Peyer's patch (tissue), 4 donors: ENCODE data around the gene PLEKHA1.

Source experiments
- POLR2A ChIP-seq, 2 donors: fragments of 450-650 bp; IDR thresholded peaks; one replicate each; pipeline ENCODE4 v1.5.1; 2017; ENCODE audit warnings: antibody characterized with exemption in 2 of 2, mild to moderate bottlenecking in 2 of 2, moderate library complexity in 2 of 2
- TF ChIP-seq, protein P1 (sequence below), 6 experiments: fragments of 450-650 bp in 4 of 6; fragments of 200-600 bp in 2 of 6; sonication (generic) in 1 of 6; IDR thresholded peaks; one replicate each; pipeline ENCODE4 v1.5.1; 2017 to 2019; ENCODE audit warnings: antibody characterized with exemption in 6 of 6, mild to moderate bottlenecking in 3 of 6, moderate library complexity in 1 of 6

DNA sequence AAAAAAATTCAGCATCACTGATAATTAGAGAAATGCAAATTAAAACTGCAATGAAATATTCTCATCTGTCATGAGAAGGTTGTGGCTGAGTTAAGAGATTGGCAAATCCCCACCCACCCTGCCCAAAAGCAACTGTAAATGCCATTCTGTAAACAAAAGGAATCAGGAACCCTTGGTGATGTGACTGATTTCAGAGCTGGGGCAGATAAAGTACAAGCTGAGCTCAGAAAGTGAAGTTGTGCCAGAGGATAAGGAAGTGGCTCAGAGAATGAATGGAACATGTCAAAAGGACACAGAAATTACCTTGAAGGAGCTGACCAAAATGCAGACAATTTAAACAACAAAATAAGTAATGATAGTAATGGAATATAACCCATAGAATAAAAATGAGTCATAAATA, 47.2 kb downstream of the PLEKHA1 start:
- TF ChIP-seq, protein P1, sequence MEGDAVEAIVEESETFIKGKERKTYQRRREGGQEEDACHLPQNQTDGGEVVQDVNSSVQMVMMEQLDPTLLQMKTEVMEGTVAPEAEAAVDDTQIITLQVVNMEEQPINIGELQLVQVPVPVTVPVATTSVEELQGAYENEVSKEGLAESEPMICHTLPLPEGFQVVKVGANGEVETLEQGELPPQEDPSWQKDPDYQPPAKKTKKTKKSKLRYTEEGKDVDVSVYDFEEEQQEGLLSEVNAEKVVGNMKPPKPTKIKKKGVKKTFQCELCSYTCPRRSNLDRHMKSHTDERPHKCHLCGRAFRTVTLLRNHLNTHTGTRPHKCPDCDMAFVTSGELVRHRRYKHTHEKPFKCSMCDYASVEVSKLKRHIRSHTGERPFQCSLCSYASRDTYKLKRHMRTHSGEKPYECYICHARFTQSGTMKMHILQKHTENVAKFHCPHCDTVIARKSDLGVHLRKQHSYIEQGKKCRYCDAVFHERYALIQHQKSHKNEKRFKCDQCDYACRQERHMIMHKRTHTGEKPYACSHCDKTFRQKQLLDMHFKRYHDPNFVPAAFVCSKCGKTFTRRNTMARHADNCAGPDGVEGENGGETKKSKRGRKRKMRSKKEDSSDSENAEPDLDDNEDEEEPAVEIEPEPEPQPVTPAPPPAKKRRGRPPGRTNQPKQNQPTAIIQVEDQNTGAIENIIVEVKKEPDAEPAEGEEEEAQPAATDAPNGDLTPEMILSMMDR (IDR thresholded peaks at IDR 0.05), result no peak
- no peak for TF ChIP-seq POLR2A (IDR thresholded peaks at IDR 0.05)
